ENCODE measurements around the gene DOCK8. TPM values are rescaled to one million over a fixed set of nuclear protein-coding genes. Genes with fewer than 3 reads are reported as not detected.
"Not testable (repeated sequence)": the region's sequence is repeated elsewhere in the genome, so short reads cannot be mapped to it uniquely, and the experiment has no call there.

The DOCK8 gene
- total RNA-seq, result 10 to 100 TPM in 2 of 4 donors, 1 to 10 TPM in 2; 5.1 to 15.1 (median 8.4) TPM

GRCh38 chr9:214648-215493 lies at the start of gene DOCK8:
Gene DOCK8 (plus strand): TSS chr9:214865. CDS start chr9:214977, 112 bp downstream.
- TF ChIP-seq POLR2A (IDR thresholded peaks at IDR 0.05) (no peak), CTCF (IDR thresholded peaks at IDR 0.05) (no peak)
- WGBS, 2 donors, result 1% methylated on average over 58 to 60 of the region's 103 CpGs
- intact Hi-C loops (cut with DNase I; ENCODE audit: low total_unique reads), result no loop called here

GRCh38 chr9:169757-170156 lies 44.9 kb upstream of the DOCK8 start:
- no CpG with 5 or more reads among the region's 3 CpGs for WGBS, 2 donors
- DNase-seq (ENCODE audit: low spot score in 2 of 2); intact Hi-C loops (cut with DNase I; ENCODE audit: low total_unique reads); H3K4me3 ChIP-seq (ENCODE audit: low read depth, poor library complexity, severe bottlenecking): not testable (repeated sequence)

More at GRCh38 chr9:214648-215493, at the start of gene DOCK8:
- peak; percentile 33 to 93 for DNase-seq (ENCODE audit: low spot score in 2 of 2)
- H3K4me3 ChIP-seq (ENCODE audit: low read depth, poor library complexity, severe bottlenecking), result peak within 1 kb of the TSS; percentile 27

- 7 to 8% methylated on average over 18 to 20 of the region's 23 CpGs for WGBS, 2 donors
- intact Hi-C loops (cut with DNase I; ENCODE audit: low total_unique reads); H3K4me3 ChIP-seq (ENCODE audit: low read depth, poor library complexity, severe bottlenecking); DNase-seq (ENCODE audit: low spot score in 2 of 2): not testable (repeated sequence)
These were observed 36.4 kb upstream of the DOCK8 start for GRCh38 chr9:178140-178825.

GRCh38 chr9:178970-179383 lies 35.7 kb upstream of the DOCK8 start, which contains the start of gene ZNG1A:
Gene ZNG1A (minus strand): TSS chr9:179056. CDS start chr9:178969, 87 bp downstream.
- 0% methylated on average over 1 of the region's 32 CpGs; no CpG with 5 or more reads in 1 of the 2 donors for WGBS, 2 donors
- DNase-seq (ENCODE audit: low spot score in 2 of 2), result peak in 1 of 2 donors; percentile 55
- intact Hi-C loops (cut with DNase I; ENCODE audit: low total_unique reads); H3K4me3 ChIP-seq (ENCODE audit: low read depth, poor library complexity, severe bottlenecking): not testable (repeated sequence)

GRCh38 chr9:199601-200000 lies 15.1 kb upstream of the DOCK8 start:
- H3K4me3 ChIP-seq (ENCODE audit: low read depth, poor library complexity, severe bottlenecking); DNase-seq (ENCODE audit: low spot score in 2 of 2); intact Hi-C loops (cut with DNase I; ENCODE audit: low total_unique reads): not testable (repeated sequence)
- WGBS, 2 donors, result 7 to 60% methylated on average over 1 of the region's 1 CpG

GRCh38 chr9:206481-206880 lies 8.2 kb upstream of the DOCK8 start:
- intact Hi-C loops (cut with DNase I; ENCODE audit: low total_unique reads), result no loop called here
- WGBS, 2 donors, result 38 to 48% methylated on average over 1 of the region's 1 CpG
- H3K4me3 ChIP-seq (ENCODE audit: low read depth, poor library complexity, severe bottlenecking), result no peak overlapping the region
- TF ChIP-seq CTCF (IDR thresholded peaks at IDR 0.05), result no peak
- no peak for TF ChIP-seq POLR2A (IDR thresholded peaks at IDR 0.05)
- no peak for DNase-seq (ENCODE audit: low spot score in 2 of 2)

GRCh38 chr9:209143-209758 lies 5.4 kb upstream of the DOCK8 start:
- TF ChIP-seq CTCF (IDR thresholded peaks at IDR 0.05), result no peak
- no peak for TF ChIP-seq POLR2A (IDR thresholded peaks at IDR 0.05)
- intact Hi-C loops (cut with DNase I; ENCODE audit: low total_unique reads), result no loop called here
- no peak for DNase-seq (ENCODE audit: low spot score in 2 of 2)
- WGBS, 2 donors, result 79 to 84% methylated on average over 14 of the region's 14 CpGs
- H3K4me3 ChIP-seq (ENCODE audit: low read depth, poor library complexity, severe bottlenecking), result no peak overlapping the region
